GM12874 (cell line): ENCODE measurements around the gene KIR2DL4.
"Not testable (repeated sequence)": the region's sequence is repeated elsewhere in the genome, so short reads cannot be mapped to it uniquely, and the experiment has no call there.

Experiments used
- CTCF ChIP-seq: IDR thresholded peaks from 2 replicates; pipeline ENCODE4 v1.5.1; 2011; ENCODE audit warnings: low read depth, mild to moderate bottlenecking, control low read depth, low read length, moderate library complexity; ENCODE audit not compliant: insufficient read depth

Gene KIR2DL4

DNA sequence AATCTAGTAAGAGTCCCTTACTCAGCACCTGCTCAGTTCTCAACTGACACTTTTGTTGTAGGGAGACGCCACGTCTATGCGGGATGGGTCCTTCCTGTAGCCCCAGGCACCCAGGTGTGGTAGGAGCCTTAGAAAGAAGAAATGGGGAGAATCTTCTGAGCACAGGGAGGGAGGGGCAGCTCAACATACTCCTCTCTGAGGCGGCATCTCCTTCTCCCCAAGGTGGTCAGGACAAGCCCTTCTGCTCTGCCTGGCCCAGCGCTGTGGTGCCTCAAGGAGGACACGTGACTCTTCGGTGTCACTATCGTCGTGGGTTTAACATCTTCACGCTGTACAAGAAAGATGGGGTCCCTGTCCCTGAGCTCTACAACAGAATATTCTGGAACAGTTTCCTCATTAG, 1.2 kb downstream of the KIR2DL4 start:
- TF ChIP-seq CTCF, result no peak

DNA sequence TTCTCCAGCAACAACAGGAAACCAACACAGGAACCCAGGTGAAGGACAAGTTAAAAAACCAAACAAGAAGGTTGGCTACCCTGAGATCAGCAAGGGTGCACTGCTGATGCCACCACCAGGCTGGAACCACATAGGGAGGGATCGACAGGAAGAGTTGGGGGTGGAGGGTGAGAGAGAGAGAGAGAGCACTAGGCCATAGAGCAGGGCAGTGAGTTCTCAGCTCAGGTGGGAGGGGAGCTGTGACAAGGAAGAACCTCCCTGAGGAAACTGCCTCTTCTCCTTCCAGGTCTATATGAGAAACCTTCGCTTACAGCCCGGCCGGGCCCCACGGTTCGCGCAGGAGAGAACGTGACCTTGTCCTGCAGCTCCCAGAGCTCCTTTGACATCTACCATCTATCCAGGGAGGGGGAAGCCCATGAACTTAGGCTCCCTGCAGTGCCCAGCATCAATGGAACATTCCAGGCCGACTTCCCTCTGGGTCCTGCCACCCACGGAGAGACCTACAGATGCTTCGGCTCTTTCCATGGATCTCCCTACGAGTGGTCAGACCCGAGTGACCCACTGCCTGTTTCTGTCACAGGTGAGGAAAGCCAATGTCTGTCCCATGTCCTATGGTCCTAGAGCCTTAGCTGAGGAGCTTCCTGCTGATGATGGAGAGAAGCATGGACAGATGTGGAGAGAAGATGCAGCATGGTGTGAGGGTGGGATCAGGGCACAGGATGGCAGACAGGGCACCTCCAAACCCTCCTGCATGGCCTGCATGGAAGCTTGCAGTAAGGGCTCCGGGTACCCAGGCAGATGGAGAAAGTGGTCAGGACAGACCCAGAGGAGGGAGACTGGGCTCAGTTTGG, 2.5 kb downstream of the KIR2DL4 start:
- TF ChIP-seq CTCF, result no peak

GRCh38 chr19:54806516-54806838, 3.1 kb downstream of the KIR2DL4 start:
- no peak for TF ChIP-seq CTCF

DNA sequence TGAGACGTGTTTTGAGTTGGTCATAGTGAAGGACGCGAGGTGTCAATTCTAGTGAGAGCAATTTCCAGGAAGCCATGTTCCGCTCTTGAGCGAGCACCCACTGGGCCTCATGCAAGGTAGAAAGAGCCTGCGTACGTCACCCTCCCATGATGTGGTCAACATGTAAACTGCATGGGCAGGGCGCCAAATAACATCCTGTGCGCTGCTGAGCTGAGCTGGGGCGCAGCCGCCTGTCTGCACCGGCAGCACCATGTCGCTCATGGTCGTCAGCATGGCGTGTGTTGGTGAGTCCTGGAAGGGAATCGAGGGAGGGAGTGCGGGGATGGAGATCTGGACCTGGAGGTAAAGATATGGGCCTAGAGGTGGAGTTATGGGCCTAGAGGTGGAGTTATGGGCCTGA, 12.8 kb downstream of the KIR2DL4 start, which contains the start of gene KIR3DL1:
KIR3DL1 (plus strand) TSS at position 218 of the 400 bp plus-strand sequence.
- not testable (repeated sequence) for TF ChIP-seq CTCF

DNA sequence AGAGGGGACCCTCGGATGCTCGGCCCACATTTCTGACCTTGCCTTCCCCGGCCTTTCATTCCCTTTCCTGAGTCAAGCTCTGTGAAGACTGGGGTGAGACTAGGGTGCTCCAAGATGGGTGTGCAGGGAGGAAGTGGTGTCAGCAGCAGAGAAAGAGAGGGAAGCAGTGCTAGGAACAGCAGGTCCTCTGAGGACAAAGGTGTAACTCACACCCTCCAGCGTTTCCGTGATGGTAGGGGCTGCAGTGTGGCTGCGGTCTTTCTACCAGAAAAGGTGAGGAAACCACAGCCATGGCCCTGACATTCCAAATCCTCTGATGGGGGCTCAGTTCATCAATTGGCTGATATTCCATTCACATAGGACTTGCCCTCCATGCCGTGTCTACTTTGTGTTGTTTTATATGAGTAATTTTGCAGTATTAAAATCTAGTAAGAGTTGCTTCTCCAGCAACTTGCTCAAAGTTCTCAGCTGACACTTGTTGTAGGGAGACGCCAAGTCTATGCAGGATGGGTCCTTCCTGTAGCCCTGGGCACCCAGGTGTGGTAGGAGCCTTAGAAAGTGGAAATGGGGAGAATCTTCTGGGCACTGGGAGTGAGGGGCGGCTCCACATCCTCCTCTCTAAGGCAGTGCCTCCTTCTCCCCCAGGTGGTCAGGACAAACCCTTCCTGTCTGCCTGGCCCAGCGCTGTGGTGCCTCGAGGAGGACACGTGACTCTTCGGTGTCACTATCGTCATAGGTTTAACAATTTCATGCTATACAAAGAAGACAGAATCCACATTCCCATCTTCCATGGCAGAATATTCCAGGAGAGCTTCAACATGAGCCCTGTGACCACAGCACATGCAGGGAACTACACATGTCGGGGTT, 14.5 kb downstream of the KIR2DL4 start:
- no peak for TF ChIP-seq CTCF

- TF ChIP-seq CTCF, result not testable (repeated sequence)
Measured at GRCh38 chr19:54832496-54832895, 29.1 kb downstream of the KIR2DL4 start, which contains the start of gene KIR2DS4. Gene KIR2DS4 (plus strand): TSS chr19:54832676.

DNA sequence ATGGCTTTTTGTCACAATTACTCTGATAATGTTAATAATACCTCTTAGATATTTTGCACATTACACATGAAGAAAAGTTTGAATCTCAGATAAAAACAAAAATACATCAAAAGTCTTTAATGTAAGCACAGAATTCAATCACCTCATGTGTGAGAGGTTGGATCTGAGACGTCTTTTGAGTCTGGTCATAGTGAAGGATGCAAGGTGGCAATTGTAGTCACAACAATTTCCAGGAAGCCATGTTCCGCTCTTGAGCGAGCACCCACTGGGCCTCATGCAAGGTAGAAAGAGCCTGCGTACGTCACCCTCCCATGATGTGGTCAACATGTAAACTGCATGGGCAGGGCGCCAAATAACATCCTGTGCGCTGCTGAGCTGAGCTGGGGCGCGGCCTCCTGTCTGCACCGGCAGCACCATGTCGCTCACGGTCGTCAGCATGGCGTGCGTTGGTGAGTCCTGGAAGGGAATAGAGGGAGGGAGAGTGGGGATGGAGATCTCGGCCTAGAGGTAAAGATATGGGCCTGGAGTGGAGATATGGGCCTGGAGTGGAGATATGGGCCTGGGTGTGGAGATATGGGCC, 46.7 kb downstream of the KIR2DL4 start, which contains the start of gene KIR3DL2:
KIR3DL2 (plus strand) TSS at position 383 of the 580 bp plus-strand sequence; CDS start at position 416, 33 bp downstream.
- not testable (repeated sequence) for TF ChIP-seq CTCF
